Right atrium auricular region (tissue), 2 donors: ENCODE results near the gene COG2. TPM values are rescaled to one million over a fixed set of nuclear protein-coding genes. Genes with fewer than 3 reads are reported as not detected.

Experiments
- DNase-seq: peaks from one replicate; pipeline ENCODE4 v3.0.0-alpha.2; 2019; ENCODE audit warnings: low spot score
- H3K27ac ChIP-seq, 2 donors: fragments of 200-600 bp; sonication (generic); 1 replicate in 1 of 2; 2 replicates in 1 of 2; pipeline ENCODE4 v1.5.1; 2016 to 2019
- H3K27me3 ChIP-seq, 2 donors: fragments of 200-600 bp; sonication (generic); one replicate each; pipeline versions ENCODE4 v1.5.1 to v1.6.0; 2017 to 2019
- H3K36me3 ChIP-seq: fragments of 200-600 bp; sonication (generic); one replicate; pipeline ENCODE4 v1.5.1; 2016
- H3K4me1 ChIP-seq, 2 donors: fragments of 200-600 bp; sonication (generic); one replicate each; pipeline versions ENCODE4 v1.5.1 to v1.6.0; 2017 to 2019
- H3K4me3 ChIP-seq, 2 donors: fragments of 200-600 bp; sonication (generic); 1 replicate in 1 of 2; 2 replicates in 1 of 2; pipeline ENCODE4 v1.5.1; 2017 to 2019; ENCODE audit warnings: mild to moderate bottlenecking in 1 of 2, moderate library complexity in 1 of 2
- H3K9me3 ChIP-seq, 2 donors: fragments of 200-600 bp; sonication (generic); one replicate each; pipeline ENCODE4 v1.5.1; 2019
- total RNA-seq, 2 donors: library from RNA; depleted of rRNA; stranded (reverse); fragments of >200 nt; gene quantifications; one replicate each; pipeline ENCODE4 v1.1.0, GENCODE V29; 2016
- TF ChIP-seq, protein P1 (sequence below), 2 donors: fragments of 200-600 bp; sonication (generic); IDR thresholded peaks; one replicate each; pipeline ENCODE4 v1.5.1; 2019; ENCODE audit warnings: antibody characterized with exemption in 2 of 2

COG2 gene
- total RNA-seq, 2 donors from 2014 or later = 27.6 to 34.7 TPM

- H3K27ac ChIP-seq = no peak overlapping the region
- H3K9me3 ChIP-seq = no peaks in the 10 kb centered on the region
- no peaks in the 10 kb centered on the region for H3K27me3 ChIP-seq
- H3K4me3 ChIP-seq = no peak overlapping the region
- no peak for DNase-seq
- TF ChIP-seq, protein P1, sequence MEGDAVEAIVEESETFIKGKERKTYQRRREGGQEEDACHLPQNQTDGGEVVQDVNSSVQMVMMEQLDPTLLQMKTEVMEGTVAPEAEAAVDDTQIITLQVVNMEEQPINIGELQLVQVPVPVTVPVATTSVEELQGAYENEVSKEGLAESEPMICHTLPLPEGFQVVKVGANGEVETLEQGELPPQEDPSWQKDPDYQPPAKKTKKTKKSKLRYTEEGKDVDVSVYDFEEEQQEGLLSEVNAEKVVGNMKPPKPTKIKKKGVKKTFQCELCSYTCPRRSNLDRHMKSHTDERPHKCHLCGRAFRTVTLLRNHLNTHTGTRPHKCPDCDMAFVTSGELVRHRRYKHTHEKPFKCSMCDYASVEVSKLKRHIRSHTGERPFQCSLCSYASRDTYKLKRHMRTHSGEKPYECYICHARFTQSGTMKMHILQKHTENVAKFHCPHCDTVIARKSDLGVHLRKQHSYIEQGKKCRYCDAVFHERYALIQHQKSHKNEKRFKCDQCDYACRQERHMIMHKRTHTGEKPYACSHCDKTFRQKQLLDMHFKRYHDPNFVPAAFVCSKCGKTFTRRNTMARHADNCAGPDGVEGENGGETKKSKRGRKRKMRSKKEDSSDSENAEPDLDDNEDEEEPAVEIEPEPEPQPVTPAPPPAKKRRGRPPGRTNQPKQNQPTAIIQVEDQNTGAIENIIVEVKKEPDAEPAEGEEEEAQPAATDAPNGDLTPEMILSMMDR (IDR thresholded peaks at IDR 0.05) = no peak
- peaks cover 0 to 16% of the 10 kb centered on the region in 2 donors for H3K4me1 ChIP-seq
- no peaks in the 10 kb centered on the region for H3K36me3 ChIP-seq
These were observed 30.4 kb upstream of the COG2 start for GRCh38 chr1:230611878-230612235.

DNA sequence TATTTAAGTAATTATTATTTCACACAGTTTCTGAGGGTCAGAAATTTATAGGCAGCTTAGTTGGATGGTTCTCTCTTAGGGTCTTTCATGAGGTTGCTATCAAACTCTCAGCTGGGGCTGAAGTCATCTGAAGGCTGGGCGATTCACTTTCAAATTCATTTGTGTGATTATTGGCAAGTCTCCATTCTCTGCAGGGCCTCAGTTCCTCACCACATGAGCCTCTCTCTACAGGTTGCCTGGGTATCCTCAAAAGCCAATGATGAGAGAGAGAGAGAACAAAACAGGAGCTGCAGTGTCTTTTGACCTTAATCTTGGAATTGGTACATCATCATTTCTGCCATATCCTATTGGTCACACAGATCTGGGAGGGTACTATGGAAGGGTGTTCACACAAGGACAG is 29.6 kb upstream of the COG2 start:
- Histone ChIP-seq H3K27ac (no peak overlapping the region), H3K27me3 (no peaks in the 10 kb centered on the region), H3K4me3 (no peak overlapping the region), H3K9me3 (no peaks in the 10 kb centered on the region), H3K4me1 (peaks cover 0 to 16% of the 10 kb centered on the region in 2 donors), H3K36me3 (no peaks in the 10 kb centered on the region)
- TF ChIP-seq, protein P1 (IDR thresholded peaks at IDR 0.05) = no peak
- no peak for DNase-seq

DNA sequence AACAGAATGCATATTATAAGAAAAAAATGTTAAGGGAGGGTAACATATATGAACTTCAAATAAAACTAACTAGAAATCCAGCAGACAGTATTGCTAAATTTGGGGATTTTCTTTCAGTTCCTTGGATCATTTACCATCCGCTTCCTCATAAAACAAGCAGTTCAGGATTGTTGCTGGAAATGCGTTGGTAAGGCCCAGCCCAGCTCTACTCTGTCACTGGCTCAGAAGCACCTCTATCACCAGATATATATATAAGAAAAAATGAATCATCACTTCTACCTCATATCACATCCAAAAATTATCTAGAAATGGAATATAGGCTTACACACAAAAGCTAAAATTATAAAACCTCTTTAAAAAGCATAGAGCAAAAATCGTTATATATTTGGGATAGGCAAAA is 28.2 kb upstream of the COG2 start:
- TF ChIP-seq, protein P1 (IDR thresholded peaks at IDR 0.05) = no peak
- no peak for DNase-seq
- Histone ChIP-seq H3K27me3 (no peaks in the 10 kb centered on the region), H3K4me1 (peaks cover 0 to 16% of the 10 kb centered on the region in 2 donors), H3K4me3 (no peak overlapping the region), H3K36me3 (no peaks in the 10 kb centered on the region), H3K9me3 (no peaks in the 10 kb centered on the region), H3K27ac (no peak overlapping the region)

DNA sequence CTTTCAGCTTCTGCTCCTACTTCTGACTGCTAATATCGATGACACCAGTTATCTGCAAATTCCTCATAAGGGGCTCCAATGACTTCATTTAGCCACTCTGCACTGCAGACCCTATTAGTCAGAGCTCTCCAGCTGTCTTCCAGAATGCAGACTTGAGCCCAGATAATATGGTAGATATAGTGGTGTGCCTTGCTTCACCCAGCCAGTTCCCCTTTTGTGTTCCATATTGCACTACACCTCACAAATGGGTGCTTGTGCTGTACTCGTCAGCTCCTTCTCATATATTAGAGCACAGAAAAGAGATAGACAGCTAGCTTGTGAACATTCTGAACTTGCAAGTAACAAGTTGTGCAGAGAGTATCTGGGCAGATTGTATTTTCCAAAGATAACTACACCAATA is 23.7 kb upstream of the COG2 start:
- H3K9me3 ChIP-seq = no peaks in the 10 kb centered on the region
- TF ChIP-seq, protein P1 (IDR thresholded peaks at IDR 0.05) = no peak
- H3K36me3 ChIP-seq = no peaks in the 10 kb centered on the region
- no peaks in the 10 kb centered on the region for H3K4me1 ChIP-seq
- no peak overlapping the region for H3K27ac ChIP-seq
- no peak for DNase-seq
- no peak overlapping the region for H3K4me3 ChIP-seq
- H3K27me3 ChIP-seq = no peaks in the 10 kb centered on the region

DNA sequence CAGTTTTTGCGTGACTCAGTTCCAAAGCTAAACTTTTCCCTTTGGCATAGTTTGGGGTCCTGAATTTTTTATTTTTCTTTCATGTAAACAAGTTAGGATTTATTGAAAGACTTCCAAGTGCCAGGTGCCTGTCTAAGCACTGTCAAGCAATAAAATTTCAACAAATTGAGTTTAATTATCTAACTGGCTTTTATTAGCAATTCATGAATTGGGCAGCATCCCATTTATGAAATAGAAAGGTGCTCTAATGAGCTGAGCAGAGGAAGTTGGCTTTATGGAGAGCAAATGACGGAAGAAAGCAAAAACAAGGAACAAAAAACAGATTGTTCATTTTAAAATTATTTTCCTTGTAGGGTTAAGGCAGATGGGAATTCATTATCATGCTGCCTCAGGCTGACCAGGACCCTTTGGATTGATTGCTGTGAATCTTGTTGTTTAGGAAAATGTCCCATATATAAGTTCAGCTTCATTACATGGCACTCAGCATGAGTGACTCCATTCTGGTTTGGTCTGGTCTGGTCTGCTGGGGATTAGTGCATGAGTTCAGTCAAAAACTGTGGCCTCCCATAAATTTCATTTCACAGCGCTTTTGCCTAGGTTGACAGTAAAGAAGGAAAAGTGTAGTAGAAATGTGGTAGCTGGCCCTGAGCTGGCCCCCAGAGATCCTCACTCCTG is 21.5 kb upstream of the COG2 start:
- Histone ChIP-seq H3K4me3 (no peak overlapping the region), H3K9me3 (no peaks in the 10 kb centered on the region), H3K27me3 (no peaks in the 10 kb centered on the region), H3K36me3 (no peaks in the 10 kb centered on the region), H3K4me1 (no peaks in the 10 kb centered on the region), H3K27ac (no peak overlapping the region)
- TF ChIP-seq, protein P1 (IDR thresholded peaks at IDR 0.05) = no peak
- DNase-seq = no peak
